Bronchial epithelial cell (primary cell): ENCODE measurements around the gene MUC16. TPM values are rescaled to one million over a fixed set of nuclear protein-coding genes. Genes with fewer than 3 reads are reported as not detected.
A peak's percentile ranks its signal among the peaks of the same experiment; 100 is the strongest.

Source experiments
- DNase-seq: peaks from one replicate; pipeline ENCODE4 v3.0.0-alpha.2; 2010; ENCODE audit warnings: low read depth
- FAIRE-seq: peaks from 2 replicates; lab custom pipeline; 2011; peaks lifted over from hg19 to GRCh38; lab: Jason Lieb, UNC
- H3K27me3 ChIP-seq: 2 replicates; pipeline ENCODE4 v1.5.1; 2011; ENCODE audit warnings: low read length; ENCODE audit not compliant: control insufficient read depth, insufficient read depth
- H3K36me3 ChIP-seq: 2 replicates; pipeline ENCODE4 v1.5.1; 2011; ENCODE audit warnings: low read length; ENCODE audit not compliant: control insufficient read depth, insufficient read depth
- H3K4me3 ChIP-seq: 2 replicates; pipeline ENCODE4 v1.5.1; 2011; ENCODE audit warnings: mild to moderate bottlenecking, low read depth, low read length, control low read depth
- CTCF ChIP-seq: IDR thresholded peaks from 2 replicates; pipeline ENCODE4 v1.5.1; 2011; ENCODE audit warnings: mild to moderate bottlenecking, moderate library complexity, low read length, control low read depth, inconsistent platforms; ENCODE audit not compliant: insufficient read depth, severe bottlenecking
- total RNA-seq: library from RNA; depleted of rRNA; stranded (reverse); fragments of >200 nt; gene quantifications from 2 replicates; pipeline ENCODE4 v1.2.1, GENCODE V29; 2014

The MUC16 gene
- total RNA-seq, 1 donor from 2014 or later, result 0.26 TPM

GRCh38 chr19:9039728-9040127 lies 29.5 kb upstream of the MUC16 start:
- peak; percentile 17 for DNase-seq
- Histone ChIP-seq H3K4me3 (no peak overlapping the region), H3K36me3 (no peaks in the 10 kb centered on the region), H3K27me3 (no peaks in the 10 kb centered on the region)
- FAIRE-seq, result peak; percentile 68
- TF ChIP-seq CTCF, result no peak

DNA sequence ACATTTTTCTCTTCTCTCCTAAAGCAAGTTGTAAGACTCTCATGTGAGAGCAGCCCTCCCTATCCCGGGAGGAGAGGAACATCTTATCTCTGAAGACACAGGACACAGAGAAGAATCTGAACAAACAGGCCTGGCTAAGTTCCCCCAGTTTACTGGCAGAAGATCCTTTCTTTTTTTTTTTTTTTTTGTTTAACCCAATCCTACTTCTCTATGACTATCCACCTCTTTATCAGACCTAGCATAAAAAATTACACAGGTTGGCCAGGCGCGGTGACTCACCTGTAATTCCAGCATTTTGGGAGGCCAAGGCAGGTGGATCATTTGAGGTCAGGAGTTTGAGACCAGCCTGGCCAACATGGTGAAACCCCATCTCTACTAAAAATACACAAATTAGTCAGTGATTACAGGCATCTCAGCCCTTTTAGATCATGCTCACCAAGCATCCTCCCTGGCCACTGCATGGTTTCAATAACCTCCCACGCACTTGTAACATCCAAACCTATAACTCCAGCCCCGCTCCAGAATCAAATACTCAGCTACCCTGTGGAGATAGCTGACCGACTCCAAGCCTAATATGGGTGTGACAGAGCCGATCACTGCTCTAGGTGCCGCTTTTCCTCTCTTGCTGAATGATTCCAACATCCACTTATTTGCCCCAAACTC lies 27.3 kb upstream of the MUC16 start:
- no peaks in the 10 kb centered on the region for H3K36me3 ChIP-seq
- no peak for FAIRE-seq
- H3K27me3 ChIP-seq, result no peaks in the 10 kb centered on the region
- no peak overlapping the region for H3K4me3 ChIP-seq
- TF ChIP-seq CTCF, result no peak
- no peak for DNase-seq

DNA sequence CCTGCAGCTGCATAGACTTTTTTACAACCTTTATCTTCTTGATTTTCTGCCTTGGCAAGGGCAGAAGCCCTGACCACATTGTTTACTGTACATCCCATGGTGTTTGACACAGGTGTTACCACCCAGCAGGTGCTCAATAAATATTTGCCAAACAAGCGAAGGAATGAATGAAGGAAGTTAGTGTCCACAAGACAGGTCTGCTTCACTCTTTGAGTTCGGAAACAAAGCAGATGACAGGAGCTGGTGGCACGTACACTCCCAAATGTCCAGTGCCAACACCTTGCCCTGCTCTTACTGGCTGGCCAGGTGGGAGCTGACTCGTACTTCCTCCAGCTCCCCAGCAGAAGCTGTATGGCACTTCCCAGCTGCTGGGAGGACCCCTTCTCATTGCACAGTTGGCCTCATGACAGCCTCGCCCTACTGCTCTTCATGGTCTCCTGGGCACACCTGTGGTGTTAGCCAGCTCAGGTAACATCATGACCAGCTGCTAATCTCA lies 22.0 kb upstream of the MUC16 start:
- DNase-seq, result no peak
- no peaks in the 10 kb centered on the region for H3K36me3 ChIP-seq
- no peak for TF ChIP-seq CTCF
- H3K4me3 ChIP-seq, result no peak overlapping the region
- FAIRE-seq, result no peak
- no peaks in the 10 kb centered on the region for H3K27me3 ChIP-seq

DNA sequence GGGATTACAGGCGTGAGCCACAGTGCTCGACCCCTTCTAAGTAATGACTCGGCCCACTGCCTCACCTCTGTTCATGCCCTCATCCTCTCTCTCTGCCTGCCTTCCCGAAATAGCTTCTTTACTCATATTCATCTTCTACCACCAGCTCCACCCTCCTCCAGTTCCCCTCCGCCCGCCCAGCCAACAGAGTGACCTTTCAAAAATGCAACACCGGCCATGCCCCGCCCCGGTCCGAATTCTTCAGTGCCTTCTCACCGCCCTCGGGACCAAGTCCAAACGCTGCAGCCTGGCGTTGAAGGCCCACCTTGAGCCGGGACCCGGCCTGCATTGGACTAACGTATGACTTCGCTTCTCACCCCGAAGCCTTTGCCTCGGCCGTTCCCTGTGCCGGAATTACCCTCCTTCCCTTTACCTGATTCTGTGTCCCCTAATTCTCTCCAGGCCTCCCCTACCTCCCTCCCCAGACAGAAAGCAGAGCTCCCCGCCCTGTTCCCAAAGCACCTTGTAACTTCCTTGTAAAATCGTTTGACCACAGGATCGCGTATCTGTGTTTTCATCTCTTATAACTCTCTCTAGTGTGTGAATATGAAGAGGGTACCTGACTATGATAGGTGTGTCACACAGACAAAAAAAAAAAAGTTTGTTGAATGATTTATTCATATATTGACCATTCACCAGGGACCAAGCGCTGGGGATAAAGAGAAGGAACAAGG lies 8.1 kb upstream of the MUC16 start:
- H3K4me3 ChIP-seq, result no peak overlapping the region
- DNase-seq, result no peak
- H3K27me3 ChIP-seq, result no peaks in the 10 kb centered on the region
- no peak for TF ChIP-seq CTCF
- no peak for FAIRE-seq
- no peaks in the 10 kb centered on the region for H3K36me3 ChIP-seq

GRCh38 chr19:9014803-9015202 lies 4.6 kb upstream of the MUC16 start:
- FAIRE-seq (no peak), DNase-seq (no peak)
- no peaks in the 10 kb centered on the region for H3K36me3 ChIP-seq
- no peaks in the 10 kb centered on the region for H3K27me3 ChIP-seq
- no peak overlapping the region for H3K4me3 ChIP-seq
- TF ChIP-seq CTCF, result no peak

GRCh38 chr19:9013988-9014387 lies 3.8 kb upstream of the MUC16 start:
- Histone ChIP-seq H3K36me3 (no peaks in the 10 kb centered on the region), H3K27me3 (no peaks in the 10 kb centered on the region), H3K4me3 (no peak overlapping the region)
- DNase-seq, result no peak
- no peak for TF ChIP-seq CTCF
- FAIRE-seq, result no peak
